Vagina (tissue), 2 donors: Measurements from ENCODE around the gene COL27A1.

Experiments used
- POLR2A ChIP-seq, 2 donors: fragments of 450-650 bp; IDR thresholded peaks; one replicate each; pipeline ENCODE4 v1.6.1; 2017; ENCODE audit warnings: antibody characterized with exemption in 2 of 2, mild to moderate bottlenecking in 2 of 2, moderate library complexity in 2 of 2
- POLR2AphosphoS5 ChIP-seq, 2 donors: sonication (generic); formaldehyde crosslinking; IDR thresholded peaks; one replicate each; pipeline ENCODE4 v1.9.0; 2017; ENCODE audit warnings: antibody characterized with exemption in 2 of 2, mild to moderate bottlenecking in 2 of 2, low read depth in 1 of 2; ENCODE audit not compliant: insufficient read depth in 1 of 2
- TF ChIP-seq, protein P1 (sequence below), 3 experiments: fragments of 450-650 bp in 2 of 3; fragments of 200-600 bp in 1 of 3; sonication (generic) in 1 of 3; IDR thresholded peaks; one replicate each; pipeline ENCODE4 v1.5.1; 2017 to 2019; ENCODE audit warnings: antibody characterized with exemption in 3 of 3, mild to moderate bottlenecking in 2 of 3, moderate library complexity in 2 of 3

GRCh38 chr9:114149181-114149580, 6.2 kb upstream of the COL27A1 start:
- TF ChIP-seq POLR2A (IDR thresholded peaks at IDR 0.05) (no peak), POLR2AphosphoS5 (IDR thresholded peaks at IDR 0.05; ENCODE audit: insufficient read depth in 1 of 2, low read depth in 1 of 2) (no peak)
- TF ChIP-seq, protein P1, sequence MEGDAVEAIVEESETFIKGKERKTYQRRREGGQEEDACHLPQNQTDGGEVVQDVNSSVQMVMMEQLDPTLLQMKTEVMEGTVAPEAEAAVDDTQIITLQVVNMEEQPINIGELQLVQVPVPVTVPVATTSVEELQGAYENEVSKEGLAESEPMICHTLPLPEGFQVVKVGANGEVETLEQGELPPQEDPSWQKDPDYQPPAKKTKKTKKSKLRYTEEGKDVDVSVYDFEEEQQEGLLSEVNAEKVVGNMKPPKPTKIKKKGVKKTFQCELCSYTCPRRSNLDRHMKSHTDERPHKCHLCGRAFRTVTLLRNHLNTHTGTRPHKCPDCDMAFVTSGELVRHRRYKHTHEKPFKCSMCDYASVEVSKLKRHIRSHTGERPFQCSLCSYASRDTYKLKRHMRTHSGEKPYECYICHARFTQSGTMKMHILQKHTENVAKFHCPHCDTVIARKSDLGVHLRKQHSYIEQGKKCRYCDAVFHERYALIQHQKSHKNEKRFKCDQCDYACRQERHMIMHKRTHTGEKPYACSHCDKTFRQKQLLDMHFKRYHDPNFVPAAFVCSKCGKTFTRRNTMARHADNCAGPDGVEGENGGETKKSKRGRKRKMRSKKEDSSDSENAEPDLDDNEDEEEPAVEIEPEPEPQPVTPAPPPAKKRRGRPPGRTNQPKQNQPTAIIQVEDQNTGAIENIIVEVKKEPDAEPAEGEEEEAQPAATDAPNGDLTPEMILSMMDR (IDR thresholded peaks at IDR 0.05): no peak
